Thoracic aorta (tissue), 2 donors: Measurements from ENCODE around the gene NEDD1. TPM values are rescaled to one million over a fixed set of nuclear protein-coding genes. Genes with fewer than 3 reads are reported as not detected.

ENCODE experiments used
- ATAC-seq: fragments of 150-250 bp; one replicate; pipeline ENCODE4 v1.8.0; 2017; ENCODE audit warnings: low read depth; ENCODE audit not compliant: insufficient number of reproducible peaks, low FRiP score
- DNase-seq: peaks from one replicate; pipeline ENCODE4 v3.0.0-alpha.2; 2020; ENCODE audit warnings: low spot score
- H3K27ac ChIP-seq, 2 donors: fragments of 200-600 bp; sonication (generic); 1 replicate in 1 of 2; 2 replicates in 1 of 2; pipeline ENCODE4 v1.5.1; 2016; ENCODE audit warnings: mild to moderate bottlenecking in 2 of 2, moderate library complexity in 2 of 2
- H3K27me3 ChIP-seq: fragments of 200-600 bp; sonication (generic); replicated peaks from 2 replicates; pipeline ENCODE4 v1.6.0; 2016; ENCODE audit warnings: mild to moderate bottlenecking; ENCODE audit not compliant: insufficient read depth
- H3K36me3 ChIP-seq: fragments of 200-600 bp; sonication (generic); one replicate; pipeline ENCODE4 v1.5.1; 2016
- H3K4me1 ChIP-seq, 2 donors: fragments of 200-600 bp; sonication (generic); 1 replicate in 1 of 2; 2 replicates in 1 of 2; pipeline versions ENCODE4 v1.5.1 to v1.6.0; 2016; ENCODE audit warnings: low read depth in 2 of 2, mild to moderate bottlenecking in 1 of 2; ENCODE audit not compliant: control insufficient read depth in 1 of 2
- H3K4me3 ChIP-seq: fragments of 200-600 bp; sonication (generic); 2 replicates; pipeline ENCODE4 v1.5.1; 2016; ENCODE audit warnings: mild to moderate bottlenecking
- H3K9me3 ChIP-seq: fragments of 200-600 bp; sonication (generic); 2 replicates; pipeline ENCODE4 v1.5.1; 2016
- CTCF ChIP-seq: fragments of 200-600 bp; sonication (generic); IDR thresholded peaks from one replicate; pipeline ENCODE4 v1.5.1; 2019; ENCODE audit warnings: antibody characterized with exemption
- total RNA-seq, 2 donors: library from RNA; depleted of rRNA; stranded (reverse); fragments of >200 nt; gene quantifications; one replicate each; pipeline versions ENCODE4 v1.1.0 to v1.2.3, GENCODE V29; 2016

NEDD1 gene
- total RNA-seq, 2 donors from 2014 or later = 11.5 to 35.6 TPM

- no peaks in the 10 kb centered on the region for H3K36me3 ChIP-seq
- no peak overlapping the region for H3K4me3 ChIP-seq
- DNase-seq (no peak), ATAC-seq (no peak)
- no peaks in the 10 kb centered on the region for H3K4me1 ChIP-seq
- no peak for TF ChIP-seq CTCF
- no peaks in the 10 kb centered on the region for H3K27me3 ChIP-seq
- no peak overlapping the region for H3K27ac ChIP-seq
- H3K9me3 ChIP-seq = no peaks in the 10 kb centered on the region
Observed at GRCh38 chr12:96878704-96879103, 28.4 kb upstream of the NEDD1 start.

- Histone ChIP-seq H3K36me3 (no peaks in the 10 kb centered on the region), H3K27me3 (no peaks in the 10 kb centered on the region), H3K27ac (no peak overlapping the region), H3K4me3 (no peak overlapping the region), H3K9me3 (no peaks in the 10 kb centered on the region), H3K4me1 (no peaks in the 10 kb centered on the region)
- DNase-seq = no peak
- no peak for ATAC-seq
- TF ChIP-seq CTCF = no peak
Observed at GRCh38 chr12:96879301-96879700, 27.8 kb upstream of the NEDD1 start.

GRCh38 chr12:96880220-96880619 is 26.8 kb upstream of the NEDD1 start:
- DNase-seq = no peak
- ATAC-seq = no peak
- Histone ChIP-seq H3K4me3 (no peak overlapping the region), H3K9me3 (no peaks in the 10 kb centered on the region), H3K27ac (no peak overlapping the region), H3K4me1 (no peaks in the 10 kb centered on the region), H3K36me3 (no peaks in the 10 kb centered on the region), H3K27me3 (no peaks in the 10 kb centered on the region)
- no peak for TF ChIP-seq CTCF

GRCh38 chr12:96881608-96882007 is 25.4 kb upstream of the NEDD1 start:
- Histone ChIP-seq H3K4me1 (no peaks in the 10 kb centered on the region), H3K9me3 (no peaks in the 10 kb centered on the region), H3K27ac (no peak overlapping the region), H3K36me3 (no peaks in the 10 kb centered on the region), H3K27me3 (no peaks in the 10 kb centered on the region), H3K4me3 (no peak overlapping the region)
- no peak for DNase-seq
- ATAC-seq = no peak
- no peak for TF ChIP-seq CTCF

GRCh38 chr12:96882862-96883261 is 24.2 kb upstream of the NEDD1 start:
- ATAC-seq = no peak
- Histone ChIP-seq H3K27me3 (no peaks in the 10 kb centered on the region), H3K9me3 (no peaks in the 10 kb centered on the region), H3K27ac (no peak overlapping the region), H3K4me1 (no peaks in the 10 kb centered on the region), H3K36me3 (no peaks in the 10 kb centered on the region), H3K4me3 (no peak overlapping the region)
- no peak for DNase-seq
- no peak for TF ChIP-seq CTCF
